Parathyroid adenoma (tissue), 2 donors: ENCODE results near the gene TSG101.

Experiments used
- H2AFZ ChIP-seq: fragments of 300-600 bp; sonication (generic); one replicate; pipeline ENCODE4 v1.7.0; 2017; ENCODE audit warnings: antibody characterized with exemption, mild to moderate bottlenecking
- H3K27ac ChIP-seq: fragments of 300-600 bp; sonication (generic); one replicate; pipeline ENCODE4 v1.7.0; 2017
- H3K27me3 ChIP-seq: fragments of 300-600 bp; sonication (generic); one replicate; pipeline ENCODE4 v1.7.0; 2017; ENCODE audit warnings: low read length; ENCODE audit not compliant: control insufficient read depth, insufficient read depth
- H3K36me3 ChIP-seq: fragments of 300-600 bp; sonication (generic); one replicate; pipeline ENCODE4 v1.7.0; 2017; ENCODE audit warnings: low read length; ENCODE audit not compliant: control insufficient read depth, insufficient read depth
- H3K4me1 ChIP-seq: fragments of 300-600 bp; sonication (generic); one replicate; pipeline ENCODE4 v1.7.0; 2017; ENCODE audit warnings: control low read depth
- H3K4me2 ChIP-seq: fragments of 300-600 bp; sonication (generic); one replicate; pipeline ENCODE4 v1.7.0; 2017; ENCODE audit warnings: low read length
- H3K4me3 ChIP-seq: fragments of 300-600 bp; sonication (generic); one replicate; pipeline ENCODE4 v1.7.0; 2017; ENCODE audit warnings: low read depth, low read length
- H3K79me2 ChIP-seq: fragments of 300-600 bp; sonication (generic); one replicate; pipeline ENCODE4 v1.7.0; 2017; ENCODE audit warnings: control low read depth
- H3K9ac ChIP-seq: fragments of 300-600 bp; sonication (generic); one replicate; pipeline ENCODE4 v1.7.0; 2017; ENCODE audit warnings: mild to moderate bottlenecking
- H3K9me3 ChIP-seq: fragments of 300-600 bp; sonication (generic); one replicate; pipeline ENCODE4 v1.7.0; 2017; ENCODE audit warnings: low read length; ENCODE audit not compliant: control insufficient read depth
- CTCF ChIP-seq: fragments of 300-600 bp; sonication (generic); IDR thresholded peaks from one replicate; pipeline ENCODE4 v1.7.0; 2017; ENCODE audit warnings: antibody characterized with exemption, mild to moderate bottlenecking
- donor health status: primary hyperparathyroidism.

Gene TSG101

GRCh38 chr11:18498039-18498438 is 28.7 kb downstream of the TSG101 start:
- H3K79me2 ChIP-seq = no peaks in the 10 kb centered on the region
- no peak overlapping the region for H2AFZ ChIP-seq
- no peak overlapping the region for H3K27ac ChIP-seq
- no peak for TF ChIP-seq CTCF
- no peaks in the 10 kb centered on the region for H3K27me3 ChIP-seq
- no peaks in the 10 kb centered on the region for H3K4me1 ChIP-seq
- H3K4me2 ChIP-seq = no peak overlapping the region
- no peaks in the 10 kb centered on the region for H3K9me3 ChIP-seq
- H3K9ac ChIP-seq = no peak overlapping the region
- H3K4me3 ChIP-seq = no peak overlapping the region
- H3K36me3 ChIP-seq = no peaks in the 10 kb centered on the region

GRCh38 chr11:18495703-18496102 is 31.0 kb downstream of the TSG101 start:
- Histone ChIP-seq H2AFZ (no peak overlapping the region), H3K4me2 (no peak overlapping the region), H3K36me3 (no peaks in the 10 kb centered on the region), H3K79me2 (no peaks in the 10 kb centered on the region), H3K9ac (no peak overlapping the region), H3K4me3 (no peak overlapping the region), H3K9me3 (no peaks in the 10 kb centered on the region), H3K27me3 (no peaks in the 10 kb centered on the region), H3K4me1 (no peaks in the 10 kb centered on the region), H3K27ac (no peak overlapping the region)
- TF ChIP-seq CTCF = no peak

- no peaks in the 10 kb centered on the region for H3K27me3 ChIP-seq
- no peaks in the 10 kb centered on the region for H3K9me3 ChIP-seq
- no peak overlapping the region for H3K4me2 ChIP-seq
- no peak overlapping the region for H2AFZ ChIP-seq
- no peak overlapping the region for H3K27ac ChIP-seq
- no peak for TF ChIP-seq CTCF
- no peak overlapping the region for H3K4me3 ChIP-seq
- no peaks in the 10 kb centered on the region for H3K36me3 ChIP-seq
- H3K4me1 ChIP-seq = no peaks in the 10 kb centered on the region
- H3K9ac ChIP-seq = no peak overlapping the region
- H3K79me2 ChIP-seq = no peaks in the 10 kb centered on the region
Observed at GRCh38 chr11:18495271-18495670, 31.5 kb downstream of the TSG101 start.

- H3K4me3 ChIP-seq = no peak overlapping the region
- no peaks in the 10 kb centered on the region for H3K9me3 ChIP-seq
- no peaks in the 10 kb centered on the region for H3K4me1 ChIP-seq
- H3K27ac ChIP-seq = no peak overlapping the region
- no peaks in the 10 kb centered on the region for H3K27me3 ChIP-seq
- H2AFZ ChIP-seq = no peak overlapping the region
- H3K36me3 ChIP-seq = no peaks in the 10 kb centered on the region
- H3K4me2 ChIP-seq = no peak overlapping the region
- no peak for TF ChIP-seq CTCF
- no peaks in the 10 kb centered on the region for H3K79me2 ChIP-seq
- H3K9ac ChIP-seq = no peak overlapping the region
Observed at GRCh38 chr11:18493310-18493709, 33.4 kb downstream of the TSG101 start.

- Histone ChIP-seq H3K4me1 (no peaks in the 10 kb centered on the region), H3K9ac (no peak overlapping the region), H2AFZ (no peak overlapping the region), H3K27ac (no peak overlapping the region), H3K36me3 (no peaks in the 10 kb centered on the region), H3K4me2 (no peak overlapping the region), H3K27me3 (no peaks in the 10 kb centered on the region), H3K4me3 (no peak overlapping the region), H3K9me3 (no peaks in the 10 kb centered on the region), H3K79me2 (no peaks in the 10 kb centered on the region)
- TF ChIP-seq CTCF = no peak
Observed at GRCh38 chr11:18492888-18493287, 33.9 kb downstream of the TSG101 start.
